Measurements from ENCODE around the gene PKD2.

DNA sequence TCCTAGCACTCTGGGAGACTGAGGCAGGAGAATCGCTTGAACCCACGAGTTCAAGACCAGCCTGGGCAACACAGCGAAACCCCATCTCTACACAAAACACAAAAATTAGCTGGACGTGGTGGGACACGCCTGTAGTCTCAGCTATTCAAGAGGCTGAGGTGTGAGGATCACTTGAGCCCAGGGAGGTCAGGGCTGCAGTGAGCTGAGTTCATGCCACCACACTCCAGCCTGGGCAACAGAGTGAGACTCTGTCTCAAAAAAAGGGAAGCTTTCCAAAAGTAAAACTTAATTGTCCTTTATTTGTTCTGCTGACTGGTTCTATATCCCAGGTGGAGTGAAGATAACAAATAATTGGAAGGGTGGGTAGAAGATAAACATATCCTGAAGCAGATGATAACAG lies 105.4 kb downstream of the PKD2 start:
- TF ChIP-seq, protein P1, sequence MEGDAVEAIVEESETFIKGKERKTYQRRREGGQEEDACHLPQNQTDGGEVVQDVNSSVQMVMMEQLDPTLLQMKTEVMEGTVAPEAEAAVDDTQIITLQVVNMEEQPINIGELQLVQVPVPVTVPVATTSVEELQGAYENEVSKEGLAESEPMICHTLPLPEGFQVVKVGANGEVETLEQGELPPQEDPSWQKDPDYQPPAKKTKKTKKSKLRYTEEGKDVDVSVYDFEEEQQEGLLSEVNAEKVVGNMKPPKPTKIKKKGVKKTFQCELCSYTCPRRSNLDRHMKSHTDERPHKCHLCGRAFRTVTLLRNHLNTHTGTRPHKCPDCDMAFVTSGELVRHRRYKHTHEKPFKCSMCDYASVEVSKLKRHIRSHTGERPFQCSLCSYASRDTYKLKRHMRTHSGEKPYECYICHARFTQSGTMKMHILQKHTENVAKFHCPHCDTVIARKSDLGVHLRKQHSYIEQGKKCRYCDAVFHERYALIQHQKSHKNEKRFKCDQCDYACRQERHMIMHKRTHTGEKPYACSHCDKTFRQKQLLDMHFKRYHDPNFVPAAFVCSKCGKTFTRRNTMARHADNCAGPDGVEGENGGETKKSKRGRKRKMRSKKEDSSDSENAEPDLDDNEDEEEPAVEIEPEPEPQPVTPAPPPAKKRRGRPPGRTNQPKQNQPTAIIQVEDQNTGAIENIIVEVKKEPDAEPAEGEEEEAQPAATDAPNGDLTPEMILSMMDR (IDR thresholded peaks at IDR 0.05; ENCODE audit: low read depth, low read length), result no peak
- TF ChIP-seq EZH2phosphoT487 (IDR thresholded peaks at IDR 0.05; ENCODE audit: low read depth), result no peak

Data from OCI-LY3 (cell line).